GM18867 (cell line): ENCODE measurements around the gene FLT3LG.
"Not testable (repeated sequence)": the region's sequence is repeated elsewhere in the genome, so short reads cannot be mapped to it uniquely, and the experiment has no call there.

Experiments
- ATAC-seq: cut with Tn5 transposase; IDR thresholded peaks from one replicate; pipeline ENCODE4 v1.9.1; 2021; ENCODE audit warnings: mild to moderate bottlenecking, moderate library complexity; ENCODE audit not compliant: unreplicated experiment

The FLT3LG gene

DNA sequence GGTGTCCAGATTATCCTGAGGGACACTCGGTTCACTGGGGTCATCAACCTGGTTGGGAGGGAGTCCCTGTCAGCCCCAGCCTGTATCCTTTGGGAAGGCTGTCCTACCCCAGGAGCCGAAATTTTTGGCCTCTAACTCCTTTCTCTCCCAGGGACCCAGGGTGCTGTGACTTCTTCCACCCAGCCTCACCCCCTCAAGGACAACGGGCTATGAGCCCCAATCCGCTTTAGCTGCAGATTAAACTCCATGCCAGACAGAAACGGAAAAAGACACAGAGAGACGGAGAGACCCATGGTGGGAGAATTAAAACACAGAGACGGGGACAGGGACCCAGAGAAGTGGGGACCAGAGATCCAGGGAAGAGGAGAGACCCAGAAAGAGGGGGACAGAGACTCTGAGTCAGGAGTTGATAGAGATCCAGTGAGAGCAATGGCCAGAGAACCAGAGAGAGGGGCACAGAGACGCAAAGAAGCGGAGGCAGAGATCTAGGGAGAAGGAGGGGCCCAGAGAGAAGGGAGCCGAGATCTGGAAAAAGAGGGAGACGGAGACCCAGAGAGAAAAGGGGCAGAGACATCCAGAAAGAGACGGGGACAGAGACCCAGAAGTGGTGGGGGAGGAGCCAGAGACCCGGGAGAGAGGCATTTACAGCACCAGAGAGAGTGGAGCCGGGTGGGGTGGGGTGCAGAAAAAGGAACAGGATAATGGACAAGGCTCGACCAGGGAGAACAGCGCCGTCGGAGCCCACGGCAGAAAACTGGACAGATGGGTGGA lies 33.4 kb upstream of the FLT3LG start:
- ATAC-seq: no peak

- no peak for ATAC-seq
These were observed 32.6 kb upstream of the FLT3LG start, which contains the start of gene SLC17A7 for GRCh38 chr19:49441210-49441959. Gene SLC17A7, minus strand, starts transcription at chr19:49441527. Its CDS starts 148 bp downstream, at chr19:49441379.

DNA sequence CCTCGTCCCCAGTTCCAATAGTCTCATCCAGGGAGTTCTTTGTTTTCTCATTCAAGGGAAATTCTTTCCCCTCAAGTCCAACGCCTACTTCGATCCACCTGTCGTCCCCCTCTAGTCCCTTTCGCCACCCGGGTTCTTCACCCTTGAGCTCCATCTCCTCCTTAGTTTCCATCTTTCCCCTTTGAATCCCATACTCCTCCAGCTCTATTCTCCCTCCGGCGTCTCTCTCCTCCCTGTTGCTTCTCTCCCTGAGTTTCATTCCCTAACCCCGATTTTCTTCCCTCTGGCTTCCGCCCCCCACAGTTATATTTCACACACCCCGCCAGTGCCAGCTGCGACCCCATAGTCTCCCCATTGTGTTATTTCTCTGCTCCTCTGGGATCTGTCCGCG lies 32.1 kb upstream of the FLT3LG start:
- no peak for ATAC-seq

GRCh38 chr19:49442354-49442753 lies 31.7 kb upstream of the FLT3LG start:
- ATAC-seq: no peak

- ATAC-seq: peak; percentile 20
These were observed 31.1 kb upstream of the FLT3LG start for GRCh38 chr19:49442771-49443365.

DNA sequence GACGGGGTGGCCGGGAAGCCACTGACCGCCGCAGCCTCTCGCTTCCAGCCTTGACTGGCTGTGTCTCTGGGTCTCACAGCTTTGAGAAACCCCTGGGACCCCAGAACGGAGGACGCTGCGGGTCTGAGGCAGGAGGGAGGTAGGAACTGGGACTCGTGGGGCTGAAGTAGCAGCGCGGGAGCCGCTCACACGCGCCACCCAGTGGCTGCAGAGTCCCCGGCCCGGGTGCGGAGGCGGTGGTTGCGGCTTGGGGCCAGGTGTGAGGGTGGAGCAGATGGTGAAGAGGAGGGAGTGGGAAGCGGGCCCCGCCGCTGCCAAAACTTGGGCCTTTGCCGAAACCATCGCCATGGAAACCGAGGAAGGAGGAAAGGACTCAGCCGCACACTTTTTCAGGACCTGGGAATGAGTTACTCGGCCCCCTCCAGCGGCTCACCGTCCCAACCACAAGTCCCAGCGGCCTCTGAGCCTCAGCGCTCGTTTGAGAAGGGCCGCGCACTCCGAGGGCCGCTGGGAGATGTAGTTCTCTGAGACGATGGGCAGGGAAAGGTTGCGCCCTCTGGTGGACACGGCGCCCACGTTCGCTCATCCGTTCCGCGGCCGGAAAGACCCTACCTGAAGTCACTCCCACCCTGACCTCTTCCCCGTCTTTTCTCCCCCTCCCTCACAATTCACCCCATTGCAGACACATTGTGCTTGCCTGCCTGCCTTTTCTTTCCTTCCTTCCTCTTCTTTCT lies 30.5 kb upstream of the FLT3LG start:
- peak; percentile 75 for ATAC-seq

DNA sequence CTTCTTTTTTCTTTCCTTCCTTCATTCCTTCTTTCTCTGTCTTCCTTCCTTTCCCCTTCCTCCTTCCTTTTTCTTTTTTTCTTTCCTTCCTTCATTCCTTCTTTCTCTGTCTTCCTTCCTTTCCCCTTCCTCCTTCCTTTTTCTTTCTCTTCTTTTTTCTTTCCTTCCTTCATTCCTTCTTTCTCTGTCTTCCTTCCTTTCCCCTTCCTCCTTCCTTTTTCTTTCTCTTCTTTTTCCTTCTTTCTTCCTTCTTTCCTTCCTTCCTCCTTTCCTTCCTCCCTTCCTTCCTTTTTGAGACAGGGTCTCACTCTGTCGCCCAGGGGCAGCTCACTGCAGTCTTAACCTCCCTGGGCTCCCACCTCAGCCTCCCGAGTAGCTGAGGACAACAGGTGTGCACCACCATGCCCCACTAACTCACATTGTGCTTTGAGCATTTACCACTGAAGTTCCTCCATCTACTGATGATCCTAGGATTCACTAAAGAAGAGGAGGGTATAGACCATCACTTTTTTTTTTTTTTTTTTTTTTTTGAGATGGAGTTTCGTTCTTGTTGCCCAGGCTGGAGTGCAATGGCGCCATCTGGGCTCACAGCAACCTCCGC lies 29.8 kb upstream of the FLT3LG start:
- not testable (repeated sequence) for ATAC-seq

DNA sequence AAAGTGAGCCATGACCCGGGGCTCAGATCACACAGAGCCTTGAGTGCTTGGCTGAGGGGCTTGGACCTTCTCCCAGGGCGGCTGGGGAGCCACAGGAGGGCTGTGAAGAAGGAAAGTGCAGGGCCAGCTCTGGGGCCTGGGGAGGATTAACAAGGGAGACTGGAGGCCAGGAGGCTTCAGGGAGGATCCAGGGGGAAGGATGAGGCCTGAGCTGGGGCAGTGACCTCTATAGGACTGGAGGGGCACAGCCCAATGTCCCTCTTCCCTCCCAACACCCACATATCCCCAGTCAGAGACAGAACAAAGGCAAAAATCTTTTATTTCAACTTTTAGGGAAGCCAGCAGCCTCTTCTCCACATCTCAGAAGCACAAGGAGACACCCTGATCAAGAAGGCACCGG lies 28.0 kb upstream of the FLT3LG start:
- no peak for ATAC-seq

- no peak for ATAC-seq
These were observed 26.3 kb upstream of the FLT3LG start for GRCh38 chr19:49447485-49448431.

- no peak for ATAC-seq
These were observed 25.6 kb upstream of the FLT3LG start for GRCh38 chr19:49448432-49448786.

DNA sequence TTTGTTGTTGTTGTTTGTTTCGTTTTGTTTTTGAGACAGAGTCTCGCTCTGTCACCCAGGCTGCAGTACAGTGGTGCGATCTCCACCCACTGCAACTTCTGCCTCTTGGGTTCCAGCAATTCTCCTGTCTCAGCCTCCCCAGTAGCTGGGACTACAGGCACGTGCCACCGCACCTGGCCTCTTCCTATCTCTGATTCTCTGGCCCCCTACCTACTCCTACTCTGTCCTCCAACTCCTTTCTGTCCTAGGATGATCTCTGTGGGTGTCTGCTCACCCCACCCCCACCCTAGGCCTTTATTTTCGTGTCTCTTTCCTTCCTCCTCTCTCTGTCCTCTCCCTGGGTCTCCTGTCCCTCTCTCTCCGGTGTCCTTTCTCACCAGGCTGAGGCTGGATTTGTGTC lies 23.6 kb upstream of the FLT3LG start:
- ATAC-seq: no peak

DNA sequence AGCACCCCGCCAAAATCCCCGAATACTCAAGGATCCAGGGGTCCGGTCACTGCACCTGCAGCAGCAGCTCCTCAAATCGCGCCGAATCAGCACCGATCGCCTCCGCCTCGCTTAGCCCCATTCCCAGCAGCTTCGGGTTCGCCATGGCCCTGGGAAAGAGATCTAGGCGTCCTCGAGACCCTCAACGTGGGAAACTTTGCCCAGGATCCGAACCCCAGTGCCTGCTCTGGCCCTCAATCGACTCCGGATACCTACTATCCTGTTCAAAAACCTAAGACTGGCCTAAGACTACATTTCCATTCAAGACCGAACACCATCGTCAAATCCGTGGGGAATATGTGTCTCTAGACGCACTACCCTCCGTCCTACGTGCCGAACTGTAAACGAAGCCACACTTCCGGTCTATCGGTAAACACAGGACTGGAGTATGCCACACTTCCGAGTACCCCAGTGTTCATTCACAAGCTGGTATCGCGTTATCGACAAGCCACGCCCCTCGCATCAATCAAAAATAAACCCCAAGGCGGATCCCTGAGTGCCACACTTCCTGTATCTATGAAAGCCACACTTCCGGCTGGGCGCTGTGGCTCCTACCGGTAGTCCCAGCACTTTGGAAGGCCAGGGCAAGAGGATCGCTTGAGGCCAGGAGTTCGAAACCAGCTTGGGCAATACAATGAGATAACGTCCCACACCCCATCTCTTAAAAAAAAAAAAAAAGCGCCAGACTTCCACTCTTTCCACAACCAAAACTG lies 22.4 kb upstream of the FLT3LG start, which contains the start of gene PIH1D1:
PIH1D1 (minus strand) TSS at position 385 of the 752 bp plus-strand sequence; CDS start at position 145, 240 bp downstream.
- ATAC-seq: peak; percentile 50

- peak; percentile 78 for ATAC-seq
These were observed 20.8 kb upstream of the FLT3LG start, which contains the start of gene ALDH16A1 for GRCh38 chr19:49453013-49453756. Gene ALDH16A1, plus strand, starts transcription at chr19:49453225. Its CDS starts 107 bp downstream, at chr19:49453332.

DNA sequence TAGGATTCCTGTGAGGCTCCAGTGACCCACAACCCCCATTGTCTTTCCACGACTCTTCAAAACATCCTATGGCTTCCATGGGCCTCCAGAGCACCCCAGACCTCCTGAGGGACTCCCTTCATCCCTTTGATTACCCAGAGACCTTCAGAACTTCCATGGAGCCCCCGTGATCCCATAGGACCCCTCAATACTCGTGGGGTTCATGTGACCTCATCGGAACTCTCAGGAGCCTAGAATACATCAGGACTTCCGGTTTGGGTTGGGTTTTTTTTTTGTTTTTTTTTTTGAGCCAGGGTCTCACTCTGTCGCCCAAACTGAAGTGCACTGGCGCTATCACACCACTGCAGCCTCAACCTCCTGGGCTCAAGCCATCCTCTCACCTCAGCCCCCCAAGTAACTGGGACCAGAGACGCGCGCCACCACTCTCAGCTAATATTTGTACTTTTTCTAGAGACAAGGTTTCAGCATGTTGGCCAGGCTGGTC lies 20.2 kb upstream of the FLT3LG start:
- ATAC-seq: no peak

GRCh38 chr19:49455773-49456172 lies 18.2 kb upstream of the FLT3LG start:
- no peak for ATAC-seq

GRCh38 chr19:49456326-49456725 lies 17.7 kb upstream of the FLT3LG start:
- ATAC-seq: no peak

GRCh38 chr19:49458567-49458903 lies 15.5 kb upstream of the FLT3LG start:
- no peak for ATAC-seq

DNA sequence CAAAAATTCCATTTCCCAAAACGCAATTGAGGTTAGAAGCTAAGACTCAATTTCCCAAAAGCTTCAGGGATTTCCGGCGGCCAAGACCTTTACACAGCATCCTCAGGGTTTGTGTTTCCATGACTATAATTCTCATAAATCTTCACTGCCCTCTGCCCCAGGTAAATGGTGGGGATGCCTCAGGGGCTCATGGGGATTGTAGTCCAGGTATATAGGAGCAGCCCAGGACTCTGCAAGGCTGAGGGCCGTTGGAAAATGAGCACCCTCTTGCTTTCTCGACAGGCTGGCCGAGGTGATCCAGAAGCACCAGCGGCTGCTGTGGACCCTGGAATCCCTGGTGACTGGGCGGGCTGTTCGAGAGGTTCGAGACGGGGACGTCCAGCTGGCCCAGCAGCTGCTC lies 14.6 kb upstream of the FLT3LG start:
- ATAC-seq: no peak
